SK-N-MC (cell line): ENCODE results near the gene ASPHD2.

Experiments
- EZH2 ChIP-seq: fragments of 200-600 bp; sonication (generic); IDR thresholded peaks from one replicate; pipeline ENCODE4 v1.6.1; 2017; ENCODE audit warnings: antibody characterized with exemption
- FOXP2 ChIP-seq: optimal IDR thresholded peaks from 2 replicates; pipeline ENCODE3; 2011; ENCODE audit warnings: mild to moderate bottlenecking, moderate library complexity; ENCODE audit not compliant: insufficient read depth; ENCODE audit errors: extremely low read length, control extremely low read depth
- POLR2AphosphoS5 ChIP-seq: IDR thresholded peaks from 2 replicates; pipeline ENCODE4 v1.6.1; 2012; ENCODE audit warnings: mild to moderate bottlenecking, low read depth, low read length, borderline replicate concordance

GRCh38 chr22:26409719-26410335, 19.2 kb upstream of the ASPHD2 start:
- TF ChIP-seq POLR2AphosphoS5 (no peak), EZH2 (no peak), FOXP2 (no peak)
